GM23338 (cell line): ENCODE measurements around the gene RSBN1L. TPM values are rescaled to one million over a fixed set of nuclear protein-coding genes. Genes with fewer than 3 reads are reported as not detected.
"Not testable (repeated sequence)": the region's sequence is repeated elsewhere in the genome, so short reads cannot be mapped to it uniquely, and the experiment has no call there.

Experiments used
- ATAC-seq: fragments of 200-7000 bp; cut with Tn5 transposase; 3 replicates; pipeline ENCODE4 v1.9.1; 2020
- DNase-seq: peaks from one replicate; pipeline ENCODE4 v3.0.0-alpha.2; 2015; ENCODE audit warnings: low spot score
- H2AFZ ChIP-seq: fragments of 200-600 bp; sonication (generic); 2 replicates; pipeline ENCODE4 v1.8.0; 2016; ENCODE audit warnings: antibody characterized with exemption, mild to moderate bottlenecking, moderate library complexity
- H3F3A ChIP-seq: fragments of 200-600 bp; sonication (generic); replicated peaks from 2 replicates; pipeline ENCODE4 v1.8.0; 2017; ENCODE audit warnings: antibody characterized with exemption, mixed run types, low read depth
- H3K27ac ChIP-seq: fragments of 200-600 bp; sonication (generic); 2 replicates; pipeline ENCODE4 v1.6.1; 2016; ENCODE audit warnings: low read depth
- H3K27me3 ChIP-seq: fragments of 200-600 bp; sonication (generic); 2 replicates; pipeline ENCODE4 v1.8.0; 2016; ENCODE audit warnings: mild to moderate bottlenecking, mixed run types, moderate library complexity; ENCODE audit not compliant: insufficient read depth
- H3K36me3 ChIP-seq: fragments of 200-600 bp; sonication (generic); 2 replicates; pipeline ENCODE4 v1.8.0; 2016; ENCODE audit warnings: mild to moderate bottlenecking; ENCODE audit not compliant: insufficient read depth
- H3K4me1 ChIP-seq: fragments of 200-600 bp; sonication (generic); 2 replicates; pipeline ENCODE4 v1.8.0; 2016; ENCODE audit warnings: mild to moderate bottlenecking, moderate library complexity; ENCODE audit not compliant: insufficient read depth
- H3K4me2 ChIP-seq: fragments of 200-600 bp; sonication (generic); 2 replicates; pipeline ENCODE4 v1.7.1; 2017; ENCODE audit warnings: mixed run types
- H3K4me3 ChIP-seq: fragments of 200-600 bp; sonication (generic); 2 replicates; pipeline ENCODE4 v1.6.1; 2016; ENCODE audit warnings: mixed run types
- H3K79me2 ChIP-seq: fragments of 200-600 bp; sonication (generic); replicated peaks from 2 replicates; pipeline ENCODE4 v1.8.0; 2017; ENCODE audit warnings: mild to moderate bottlenecking; ENCODE audit not compliant: insufficient read depth
- H3K9me2 ChIP-seq: fragments of 200-600 bp; sonication (generic); 2 replicates; pipeline ENCODE4 v1.8.0; 2017; ENCODE audit not compliant: insufficient read depth
- H4K20me1 ChIP-seq: fragments of 200-600 bp; sonication (generic); replicated peaks from 2 replicates; pipeline ENCODE4 v1.8.0; 2017; ENCODE audit warnings: mild to moderate bottlenecking; ENCODE audit not compliant: insufficient read depth
- H3K27ac Mint-ChIP-seq: 2 replicates; pipeline ENCODE4 v1.8.0; 2020; ENCODE audit warnings: inconsistent platforms, mild to moderate bottlenecking, moderate library complexity, mixed read lengths
- H3K27me3 Mint-ChIP-seq: 3 replicates; pipeline ENCODE4 v1.8.0; 2022; ENCODE audit warnings: low read depth, mild to moderate bottlenecking, moderate library complexity, mixed read lengths, inconsistent platforms; ENCODE audit not compliant: insufficient read depth, poor library complexity
- H3K36me3 Mint-ChIP-seq: 3 replicates; pipeline ENCODE4 v1.8.0; 2021; ENCODE audit warnings: low read depth, mild to moderate bottlenecking, inconsistent platforms, moderate library complexity, mixed read lengths
- H3K4me1 Mint-ChIP-seq: 3 replicates; pipeline ENCODE4 v1.8.0; 2020; ENCODE audit warnings: mild to moderate bottlenecking, inconsistent platforms, mixed read lengths
- H3K4me3 Mint-ChIP-seq: 3 replicates; pipeline ENCODE4 v1.8.0; 2021; ENCODE audit warnings: moderate library complexity, mild to moderate bottlenecking, inconsistent platforms, mixed read lengths
- H3K9me3 Mint-ChIP-seq: 3 replicates; pipeline ENCODE4 v1.8.0; 2020; ENCODE audit warnings: moderate library complexity, mild to moderate bottlenecking, inconsistent platforms, mixed read lengths
- CREB1 ChIP-seq: fragments of 250-450 bp; sonication (Bioruptor Pico); IDR thresholded peaks from 2 replicates; pipeline ENCODE4 v1.5.0; 2020; ENCODE audit warnings: low read depth, mild to moderate bottlenecking, moderate library complexity
- EZH2 ChIP-seq: fragments of 200-600 bp; sonication (generic); IDR thresholded peaks from one replicate; pipeline ENCODE4 v1.8.0; 2017; ENCODE audit warnings: antibody characterized with exemption, mild to moderate bottlenecking, low read depth; ENCODE audit not compliant: unreplicated experiment
- NANOG ChIP-seq: IDR thresholded peaks from 2 replicates; pipeline ENCODE4 v1.6.1; 2016; ENCODE audit warnings: antibody characterized with exemption, borderline replicate concordance
- STAT1 ChIP-seq: IDR thresholded peaks from one replicate; pipeline ENCODE4 v1.6.1; 2016; ENCODE audit warnings: antibody characterized with exemption; ENCODE audit not compliant: unreplicated experiment
- ZNF331 ChIP-seq: fragments of 250-450 bp; sonication (Bioruptor Pico); IDR thresholded peaks from 2 replicates; pipeline ENCODE4 v1.5.0; 2020; ENCODE audit warnings: low read depth, mild to moderate bottlenecking, moderate library complexity
- polyA plus RNA-seq: library from polyadenylated mRNA; unstranded; fragments of >200 nt; fragmentation: Nextera tagmentation; extraction: Ambion mirVana; gene quantifications from 2 replicates; pipeline ENCODE4 v1.2.1, GENCODE V29; 2016
- total RNA-seq: library from RNA; depleted of rRNA; stranded (reverse); fragments of >200 nt; shearing (Covaris generic); gene quantifications from 2 replicates; pipeline ENCODE4 v1.2.3, GENCODE V29; 2014
- TF ChIP-seq, protein P1 (sequence below), 2 experiments: fragments of 200-600 bp in 1 of 2; sonication (generic) in 1 of 2; conservative IDR thresholded peaks; 2 replicates each; pipeline versions ENCODE4 v1.5.1 to v1.6.1; 2016 to 2017; ENCODE audit warnings: antibody characterized with exemption in 2 of 2, low read depth in 2 of 2, mild to moderate bottlenecking in 2 of 2, moderate library complexity in 1 of 2
- TF ChIP-seq, protein P2 (sequence below): fragments of 250-450 bp; sonication (Bioruptor Pico); IDR thresholded peaks from 2 replicates; pipeline ENCODE4 v1.5.0; 2020; ENCODE audit warnings: mild to moderate bottlenecking, moderate library complexity

The RSBN1L gene
- total and polyA plus RNA-seq, 2 experiments from 2014 or later, result 9.7 to 19.7 TPM

GRCh38 chr7:77651575-77652162 lies 44.6 kb upstream of the RSBN1L start:
- no peaks in the 10 kb centered on the region for H4K20me1 ChIP-seq
- Mint-ChIP-seq H3K4me3 (no peak overlapping the region), H3K36me3 (peaks cover 14% of the 10 kb centered on the region; the same call in 2 of the 3 replicates), H3K4me1 (no peaks in the 10 kb centered on the region), H3K27me3 (peaks cover 8% of the 10 kb centered on the region), H3K9me3 (no peaks in the 10 kb centered on the region), H3K27ac (no peak overlapping the region)
- H3K4me1 ChIP-seq, result peaks cover 7% of the 10 kb centered on the region; the same call in 1 of the 2 replicates
- DNase-seq, result peak; percentile 63
- ATAC-seq, result no peak
- 0 out of 2 replicates have a peak, but pooled peaks cover 5% of the 10 kb centered on the region for H3F3A ChIP-seq
- H3K9me2 ChIP-seq, result no peaks in the 10 kb centered on the region
- no peak overlapping the region for H3K4me3 ChIP-seq
- no peaks in the 10 kb centered on the region for H3K27me3 ChIP-seq
- H2AFZ ChIP-seq, result no peak overlapping the region
- H3K79me2 ChIP-seq, result no peaks in the 10 kb centered on the region
- peaks cover 10% of the 10 kb centered on the region; the same call in 1 of the 2 replicates for H3K36me3 ChIP-seq
- no peak for TF ChIP-seq STAT1
- no peak for TF ChIP-seq CREB1 (CRISPR knock-in tag)
- TF ChIP-seq ZNF331 (CRISPR knock-in tag), result no peak
- TF ChIP-seq, protein P1, sequence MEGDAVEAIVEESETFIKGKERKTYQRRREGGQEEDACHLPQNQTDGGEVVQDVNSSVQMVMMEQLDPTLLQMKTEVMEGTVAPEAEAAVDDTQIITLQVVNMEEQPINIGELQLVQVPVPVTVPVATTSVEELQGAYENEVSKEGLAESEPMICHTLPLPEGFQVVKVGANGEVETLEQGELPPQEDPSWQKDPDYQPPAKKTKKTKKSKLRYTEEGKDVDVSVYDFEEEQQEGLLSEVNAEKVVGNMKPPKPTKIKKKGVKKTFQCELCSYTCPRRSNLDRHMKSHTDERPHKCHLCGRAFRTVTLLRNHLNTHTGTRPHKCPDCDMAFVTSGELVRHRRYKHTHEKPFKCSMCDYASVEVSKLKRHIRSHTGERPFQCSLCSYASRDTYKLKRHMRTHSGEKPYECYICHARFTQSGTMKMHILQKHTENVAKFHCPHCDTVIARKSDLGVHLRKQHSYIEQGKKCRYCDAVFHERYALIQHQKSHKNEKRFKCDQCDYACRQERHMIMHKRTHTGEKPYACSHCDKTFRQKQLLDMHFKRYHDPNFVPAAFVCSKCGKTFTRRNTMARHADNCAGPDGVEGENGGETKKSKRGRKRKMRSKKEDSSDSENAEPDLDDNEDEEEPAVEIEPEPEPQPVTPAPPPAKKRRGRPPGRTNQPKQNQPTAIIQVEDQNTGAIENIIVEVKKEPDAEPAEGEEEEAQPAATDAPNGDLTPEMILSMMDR (conservative IDR thresholded peaks at IDR 0.05; ENCODE audit: low read depth in 2 of 2), result peak; percentile 71 to 86
- no peak for TF ChIP-seq NANOG
- no peak overlapping the region for H3K4me2 ChIP-seq
- no peak overlapping the region for H3K27ac ChIP-seq

GRCh38 chr7:77652826-77653225 lies 43.4 kb upstream of the RSBN1L start:
- not testable (repeated sequence) for H3K4me2 ChIP-seq, H3K27me3 ChIP-seq, H3F3A ChIP-seq, H3K36me3 ChIP-seq, ATAC-seq, H3K27me3 Mint-ChIP-seq, H3K9me2 ChIP-seq, H3K4me3 Mint-ChIP-seq, H3K27ac ChIP-seq, H3K27ac Mint-ChIP-seq, DNase-seq, H3K9me3 Mint-ChIP-seq, H3K4me3 ChIP-seq, H2AFZ ChIP-seq, H3K79me2 ChIP-seq, H4K20me1 ChIP-seq, H3K4me1 ChIP-seq, H3K4me1 Mint-ChIP-seq
- peaks cover 14% of the 10 kb centered on the region; the same call in 2 of the 3 replicates for H3K36me3 Mint-ChIP-seq

DNA sequence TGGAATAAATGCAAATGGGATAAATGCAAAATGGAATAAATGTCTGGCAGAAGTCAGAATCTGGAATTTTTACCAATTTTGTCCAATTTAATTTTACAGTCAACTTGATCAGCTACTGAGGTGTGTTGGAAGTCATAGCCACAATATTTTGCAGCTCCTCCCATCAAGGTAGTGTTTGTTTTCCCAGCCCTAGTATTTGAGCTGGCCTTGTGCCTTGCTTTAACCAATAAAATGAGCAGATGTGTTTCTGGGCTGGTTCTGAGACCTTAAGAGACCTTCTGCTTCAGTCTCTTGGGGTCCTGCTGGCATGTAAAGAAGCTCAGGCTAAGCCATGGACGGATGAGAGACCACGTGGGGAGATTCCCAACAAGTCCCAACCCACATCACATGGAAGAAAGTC lies 42.7 kb upstream of the RSBN1L start:
- H3F3A ChIP-seq, result 0 out of 2 replicates have a peak, but pooled peaks cover 5% of the 10 kb centered on the region
- peaks cover 7% of the 10 kb centered on the region; the same call in 1 of the 2 replicates for H3K4me1 ChIP-seq
- Mint-ChIP-seq H3K27ac (no peak overlapping the region), H3K9me3 (no peaks in the 10 kb centered on the region), H3K36me3 (peaks cover 14% of the 10 kb centered on the region; the same call in 2 of the 3 replicates), H3K4me3 (no peak overlapping the region), H3K4me1 (no peaks in the 10 kb centered on the region), H3K27me3 (peaks cover 6% of the 10 kb centered on the region)
- no peaks in the 10 kb centered on the region for H3K9me2 ChIP-seq
- peaks cover 10% of the 10 kb centered on the region; the same call in 1 of the 2 replicates for H3K36me3 ChIP-seq
- no peak overlapping the region for H3K4me2 ChIP-seq
- H2AFZ ChIP-seq, result no peak overlapping the region
- H3K4me3 ChIP-seq, result no peak overlapping the region
- no peaks in the 10 kb centered on the region for H3K27me3 ChIP-seq
- H4K20me1 ChIP-seq, result no peaks in the 10 kb centered on the region
- H3K79me2 ChIP-seq, result no peaks in the 10 kb centered on the region
- H3K27ac ChIP-seq, result no peak overlapping the region; the same call in 1 of the 2 replicates
- DNase-seq, result no peak
- no peak for ATAC-seq
- TF ChIP-seq CREB1 (CRISPR knock-in tag) (no peak), EZH2 (no peak), NANOG (no peak), ZNF331 (CRISPR knock-in tag) (no peak)
- TF ChIP-seq, protein P2, sequence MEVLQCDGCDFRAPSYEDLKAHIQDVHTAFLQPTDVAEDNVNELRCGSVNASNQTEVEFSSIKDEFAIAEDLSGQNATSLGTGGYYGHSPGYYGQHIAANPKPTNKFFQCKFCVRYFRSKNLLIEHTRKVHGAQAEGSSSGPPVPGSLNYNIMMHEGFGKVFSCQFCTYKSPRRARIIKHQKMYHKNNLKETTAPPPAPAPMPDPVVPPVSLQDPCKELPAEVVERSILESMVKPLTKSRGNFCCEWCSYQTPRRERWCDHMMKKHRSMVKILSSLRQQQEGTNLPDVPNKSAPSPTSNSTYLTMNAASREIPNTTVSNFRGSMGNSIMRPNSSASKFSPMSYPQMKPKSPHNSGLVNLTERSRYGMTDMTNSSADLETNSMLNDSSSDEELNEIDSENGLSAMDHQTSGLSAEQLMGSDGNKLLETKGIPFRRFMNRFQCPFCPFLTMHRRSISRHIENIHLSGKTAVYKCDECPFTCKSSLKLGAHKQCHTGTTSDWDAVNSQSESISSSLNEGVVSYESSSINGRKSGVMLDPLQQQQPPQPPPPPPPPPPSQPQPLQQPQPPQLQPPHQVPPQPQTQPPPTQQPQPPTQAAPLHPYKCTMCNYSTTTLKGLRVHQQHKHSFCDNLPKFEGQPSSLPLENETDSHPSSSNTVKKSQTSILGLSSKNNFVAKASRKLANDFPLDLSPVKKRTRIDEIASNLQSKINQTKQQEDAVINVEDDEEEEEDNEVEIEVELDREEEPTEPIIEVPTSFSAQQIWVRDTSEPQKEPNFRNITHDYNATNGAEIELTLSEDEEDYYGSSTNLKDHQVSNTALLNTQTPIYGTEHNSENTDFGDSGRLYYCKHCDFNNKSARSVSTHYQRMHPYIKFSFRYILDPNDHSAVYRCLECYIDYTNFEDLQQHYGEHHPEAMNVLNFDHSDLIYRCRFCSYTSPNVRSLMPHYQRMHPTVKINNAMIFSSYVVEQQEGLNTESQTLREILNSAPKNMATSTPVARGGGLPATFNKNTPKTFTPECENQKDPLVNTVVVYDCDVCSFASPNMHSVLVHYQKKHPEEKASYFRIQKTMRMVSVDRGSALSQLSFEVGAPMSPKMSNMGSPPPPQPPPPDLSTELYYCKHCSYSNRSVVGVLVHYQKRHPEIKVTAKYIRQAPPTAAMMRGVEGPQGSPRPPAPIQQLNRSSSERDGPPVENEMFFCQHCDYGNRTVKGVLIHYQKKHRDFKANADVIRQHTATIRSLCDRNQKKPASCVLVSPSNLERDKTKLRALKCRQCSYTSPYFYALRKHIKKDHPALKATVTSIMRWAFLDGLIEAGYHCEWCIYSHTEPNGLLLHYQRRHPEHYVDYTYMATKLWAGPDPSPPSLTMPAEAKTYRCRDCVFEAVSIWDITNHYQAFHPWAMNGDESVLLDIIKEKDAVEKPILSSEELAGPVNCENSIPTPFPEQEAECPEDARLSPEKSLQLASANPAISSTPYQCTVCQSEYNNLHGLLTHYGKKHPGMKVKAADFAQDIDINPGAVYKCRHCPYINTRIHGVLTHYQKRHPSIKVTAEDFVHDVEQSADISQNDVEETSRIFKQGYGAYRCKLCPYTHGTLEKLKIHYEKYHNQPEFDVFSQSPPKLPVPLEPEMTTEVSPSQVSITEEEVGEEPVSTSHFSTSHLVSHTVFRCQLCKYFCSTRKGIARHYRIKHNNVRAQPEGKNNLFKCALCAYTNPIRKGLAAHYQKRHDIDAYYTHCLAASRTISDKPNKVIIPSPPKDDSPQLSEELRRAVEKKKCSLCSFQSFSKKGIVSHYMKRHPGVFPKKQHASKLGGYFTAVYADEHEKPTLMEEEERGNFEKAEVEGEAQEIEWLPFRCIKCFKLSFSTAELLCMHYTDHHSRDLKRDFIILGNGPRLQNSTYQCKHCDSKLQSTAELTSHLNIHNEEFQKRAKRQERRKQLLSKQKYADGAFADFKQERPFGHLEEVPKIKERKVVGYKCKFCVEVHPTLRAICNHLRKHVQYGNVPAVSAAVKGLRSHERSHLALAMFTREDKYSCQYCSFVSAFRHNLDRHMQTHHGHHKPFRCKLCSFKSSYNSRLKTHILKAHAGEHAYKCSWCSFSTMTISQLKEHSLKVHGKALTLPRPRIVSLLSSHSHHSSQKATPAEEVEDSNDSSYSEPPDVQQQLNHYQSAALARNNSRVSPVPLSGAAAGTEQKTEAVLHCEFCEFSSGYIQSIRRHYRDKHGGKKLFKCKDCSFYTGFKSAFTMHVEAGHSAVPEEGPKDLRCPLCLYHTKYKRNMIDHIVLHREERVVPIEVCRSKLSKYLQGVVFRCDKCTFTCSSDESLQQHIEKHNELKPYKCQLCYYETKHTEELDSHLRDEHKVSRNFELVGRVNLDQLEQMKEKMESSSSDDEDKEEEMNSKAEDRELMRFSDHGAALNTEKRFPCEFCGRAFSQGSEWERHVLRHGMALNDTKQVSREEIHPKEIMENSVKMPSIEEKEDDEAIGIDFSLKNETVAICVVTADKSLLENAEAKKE (CRISPR knock-in tag), result no peak
